ENCODE results near the gene SLC39A11. TPM values are rescaled to one million over a fixed set of nuclear protein-coding genes. Genes with fewer than 3 reads are reported as not detected.

SLC39A11 gene
- total and polyA plus RNA-seq, 4 donors, result 18.9 to 44.9 (median 28.2) TPM

DNA sequence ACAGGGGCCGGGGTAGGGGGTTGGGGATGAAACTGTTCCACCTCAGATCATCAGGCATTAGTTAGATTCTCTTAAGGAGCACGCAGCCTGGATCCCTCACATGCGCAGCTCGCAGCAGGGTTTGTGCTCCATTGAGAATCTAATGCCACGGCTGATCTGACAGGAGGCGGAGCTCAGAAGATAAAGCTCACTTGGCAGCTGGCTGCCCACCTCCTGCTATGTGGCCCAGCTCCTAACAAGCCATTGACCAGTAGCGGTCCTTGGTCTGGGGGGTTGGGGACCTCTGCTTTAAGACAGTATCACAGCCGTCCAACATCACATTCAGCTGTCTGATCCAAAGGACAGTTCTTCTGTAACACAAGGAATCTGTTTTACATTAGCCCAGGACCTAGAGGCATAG lies 62.5 kb downstream of the SLC39A11 start:
- H3K4me1 ChIP-seq (ENCODE audit: control insufficient read depth in 4 of 4, insufficient read depth in 4 of 4, low read length in 3 of 4), result peaks cover 3 to 18% (median 9%) of the 10 kb centered on the region in 4 donors
- no peak overlapping the region for H3K4me3 ChIP-seq (ENCODE audit: low read depth in 1 of 3, low read length in 3 of 3)
- WGBS, result 96% methylated on average over 8 of the region's 8 CpGs
- TF ChIP-seq RAD21 (IDR thresholded peaks at IDR 0.05) (no peak), FOXA1 (IDR thresholded peaks at IDR 0.05) (no peak), SP1 (IDR thresholded peaks at IDR 0.05) (no peak), TAF1 (conservative IDR thresholded peaks at IDR 0.05) (no peak), HNF4A (conservative IDR thresholded peaks at IDR 0.05) (no peak), EGR1 (IDR thresholded peaks at IDR 0.05; ENCODE audit: low read depth in 2 of 2) (no peak), YY1 (IDR thresholded peaks at IDR 0.05) (no peak), FOXA2 (IDR thresholded peaks at IDR 0.05) (no peak)
- TF ChIP-seq, protein P1, sequence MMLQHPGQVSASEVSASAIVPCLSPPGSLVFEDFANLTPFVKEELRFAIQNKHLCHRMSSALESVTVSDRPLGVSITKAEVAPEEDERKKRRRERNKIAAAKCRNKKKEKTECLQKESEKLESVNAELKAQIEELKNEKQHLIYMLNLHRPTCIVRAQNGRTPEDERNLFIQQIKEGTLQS (IDR thresholded peaks at IDR 0.05), result no peak
- H3K27me3 ChIP-seq (ENCODE audit: control insufficient read depth in 4 of 4, insufficient read depth in 4 of 4, low read length in 3 of 4), result no peaks in the 10 kb centered on the region
- H3K36me3 ChIP-seq (ENCODE audit: control insufficient read depth in 4 of 4, insufficient read depth in 3 of 4, low read depth in 1 of 4, low read length in 3 of 4), result no peaks in the 10 kb centered on the region
- no peaks in the 10 kb centered on the region for H3K9me3 ChIP-seq (ENCODE audit: control insufficient read depth in 4 of 4, low read length in 3 of 4)
- DNase-seq (ENCODE audit: low spot score), result no peak
- H3K9ac ChIP-seq (ENCODE audit: low read depth in 1 of 2, low read length in 2 of 2), result no peak overlapping the region
- H3K27ac ChIP-seq (ENCODE audit: low read depth in 1 of 2, low read length in 2 of 2), result no peak overlapping the region

- peaks cover 3 to 18% (median 9%) of the 10 kb centered on the region in 4 donors for H3K4me1 ChIP-seq (ENCODE audit: control insufficient read depth in 4 of 4, insufficient read depth in 4 of 4, low read length in 3 of 4)
- no peaks in the 10 kb centered on the region for H3K27me3 ChIP-seq (ENCODE audit: control insufficient read depth in 4 of 4, insufficient read depth in 4 of 4, low read length in 3 of 4)
- no peak overlapping the region for H3K9ac ChIP-seq (ENCODE audit: low read depth in 1 of 2, low read length in 2 of 2)
- H3K9me3 ChIP-seq (ENCODE audit: control insufficient read depth in 4 of 4, low read length in 3 of 4), result no peaks in the 10 kb centered on the region
- no peak overlapping the region for H3K4me3 ChIP-seq (ENCODE audit: low read depth in 1 of 3, low read length in 3 of 3)
- no peak for DNase-seq (ENCODE audit: low spot score)
- WGBS, result 96% methylated on average over 6 of the region's 6 CpGs
- no peak for TF ChIP-seq FOXA1 (IDR thresholded peaks at IDR 0.05)
- H3K27ac ChIP-seq (ENCODE audit: low read depth in 1 of 2, low read length in 2 of 2), result no peak overlapping the region
- H3K36me3 ChIP-seq (ENCODE audit: control insufficient read depth in 4 of 4, insufficient read depth in 3 of 4, low read depth in 1 of 4, low read length in 3 of 4), result no peaks in the 10 kb centered on the region
These were observed 63.5 kb downstream of the SLC39A11 start for GRCh38 chr17:73029021-73029420.

DNA sequence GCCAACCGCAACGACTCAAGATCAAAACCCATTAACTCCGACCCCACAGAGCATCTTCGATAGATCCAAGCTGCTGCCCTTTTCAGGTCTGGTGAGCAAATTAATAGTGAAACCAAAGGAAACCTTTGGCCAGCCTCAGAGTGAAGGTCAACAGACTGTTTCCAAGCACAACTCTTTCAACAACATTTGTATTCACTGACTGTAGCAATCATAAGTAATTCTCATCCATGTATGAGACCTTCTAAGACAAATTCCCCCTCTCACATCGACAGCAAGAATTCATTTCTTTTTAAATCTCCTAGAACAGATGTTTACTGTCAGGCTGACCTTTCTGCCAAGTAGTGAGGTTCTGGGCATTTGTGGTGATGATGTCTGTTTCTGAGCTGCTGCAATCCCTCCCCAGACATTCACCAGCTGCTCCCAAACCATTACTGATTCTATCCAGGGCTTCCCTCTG lies 64.2 kb downstream of the SLC39A11 start:
- TF ChIP-seq RXRA (IDR thresholded peaks at IDR 0.05), result peak in 1 of 2 donors; percentile 54
- peak; percentile 70 to 73 for TF ChIP-seq HNF4A (conservative IDR thresholded peaks at IDR 0.05)
- peak; percentile 25 for TF ChIP-seq FOXA2 (IDR thresholded peaks at IDR 0.05)
- TF ChIP-seq SP1 (IDR thresholded peaks at IDR 0.05), result peak; percentile 40
- TF ChIP-seq ZBTB33 (IDR thresholded peaks at IDR 0.05), result no peak
- peak in 1 of 2 donors; percentile 24 for TF ChIP-seq RAD21 (IDR thresholded peaks at IDR 0.05)
- TF ChIP-seq FOXA1 (IDR thresholded peaks at IDR 0.05), result no peak
- H3K27ac ChIP-seq (ENCODE audit: low read depth in 1 of 2, low read length in 2 of 2), result peak overlapping the region; percentile 33 to 47
- H3K36me3 ChIP-seq (ENCODE audit: control insufficient read depth in 4 of 4, insufficient read depth in 3 of 4, low read depth in 1 of 4, low read length in 3 of 4), result no peaks in the 10 kb centered on the region
- no peak overlapping the region for H3K4me3 ChIP-seq (ENCODE audit: low read depth in 1 of 3, low read length in 3 of 3)
- H3K4me1 ChIP-seq (ENCODE audit: control insufficient read depth in 4 of 4, insufficient read depth in 4 of 4, low read length in 3 of 4), result peaks cover 3 to 18% (median 9%) of the 10 kb centered on the region in 4 donors
- H3K27me3 ChIP-seq (ENCODE audit: control insufficient read depth in 4 of 4, insufficient read depth in 4 of 4, low read length in 3 of 4), result no peaks in the 10 kb centered on the region
- DNase-seq (ENCODE audit: low spot score), result no peak
- H3K9ac ChIP-seq (ENCODE audit: low read depth in 1 of 2, low read length in 2 of 2), result no peak overlapping the region
- 39% methylated on average over 5 of the region's 5 CpGs for WGBS
- no peaks in the 10 kb centered on the region for H3K9me3 ChIP-seq (ENCODE audit: control insufficient read depth in 4 of 4, low read length in 3 of 4)

GRCh38 chr17:73027130-73027741 lies 65.3 kb downstream of the SLC39A11 start:
- Histone ChIP-seq H3K36me3 (ENCODE audit: control insufficient read depth in 4 of 4, insufficient read depth in 3 of 4, low read depth in 1 of 4, low read length in 3 of 4) (no peaks in the 10 kb centered on the region), H3K27ac (ENCODE audit: low read depth in 1 of 2, low read length in 2 of 2) (no peak overlapping the region), H3K9ac (ENCODE audit: low read depth in 1 of 2, low read length in 2 of 2) (no peak overlapping the region), H3K4me3 (ENCODE audit: low read depth in 1 of 3, low read length in 3 of 3) (no peak overlapping the region), H3K9me3 (ENCODE audit: control insufficient read depth in 4 of 4, low read length in 3 of 4) (no peaks in the 10 kb centered on the region), H3K4me1 (ENCODE audit: control insufficient read depth in 4 of 4, insufficient read depth in 4 of 4, low read length in 3 of 4) (peaks cover 3 to 18% (median 9%) of the 10 kb centered on the region in 4 donors), H3K27me3 (ENCODE audit: control insufficient read depth in 4 of 4, insufficient read depth in 4 of 4, low read length in 3 of 4) (no peaks in the 10 kb centered on the region)
- WGBS, result 95% methylated on average over 7 of the region's 7 CpGs
- no peak for DNase-seq (ENCODE audit: low spot score)
- TF ChIP-seq, protein P2, sequence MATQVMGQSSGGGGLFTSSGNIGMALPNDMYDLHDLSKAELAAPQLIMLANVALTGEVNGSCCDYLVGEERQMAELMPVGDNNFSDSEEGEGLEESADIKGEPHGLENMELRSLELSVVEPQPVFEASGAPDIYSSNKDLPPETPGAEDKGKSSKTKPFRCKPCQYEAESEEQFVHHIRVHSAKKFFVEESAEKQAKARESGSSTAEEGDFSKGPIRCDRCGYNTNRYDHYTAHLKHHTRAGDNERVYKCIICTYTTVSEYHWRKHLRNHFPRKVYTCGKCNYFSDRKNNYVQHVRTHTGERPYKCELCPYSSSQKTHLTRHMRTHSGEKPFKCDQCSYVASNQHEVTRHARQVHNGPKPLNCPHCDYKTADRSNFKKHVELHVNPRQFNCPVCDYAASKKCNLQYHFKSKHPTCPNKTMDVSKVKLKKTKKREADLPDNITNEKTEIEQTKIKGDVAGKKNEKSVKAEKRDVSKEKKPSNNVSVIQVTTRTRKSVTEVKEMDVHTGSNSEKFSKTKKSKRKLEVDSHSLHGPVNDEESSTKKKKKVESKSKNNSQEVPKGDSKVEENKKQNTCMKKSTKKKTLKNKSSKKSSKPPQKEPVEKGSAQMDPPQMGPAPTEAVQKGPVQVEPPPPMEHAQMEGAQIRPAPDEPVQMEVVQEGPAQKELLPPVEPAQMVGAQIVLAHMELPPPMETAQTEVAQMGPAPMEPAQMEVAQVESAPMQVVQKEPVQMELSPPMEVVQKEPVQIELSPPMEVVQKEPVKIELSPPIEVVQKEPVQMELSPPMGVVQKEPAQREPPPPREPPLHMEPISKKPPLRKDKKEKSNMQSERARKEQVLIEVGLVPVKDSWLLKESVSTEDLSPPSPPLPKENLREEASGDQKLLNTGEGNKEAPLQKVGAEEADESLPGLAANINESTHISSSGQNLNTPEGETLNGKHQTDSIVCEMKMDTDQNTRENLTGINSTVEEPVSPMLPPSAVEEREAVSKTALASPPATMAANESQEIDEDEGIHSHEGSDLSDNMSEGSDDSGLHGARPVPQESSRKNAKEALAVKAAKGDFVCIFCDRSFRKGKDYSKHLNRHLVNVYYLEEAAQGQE (IDR thresholded peaks at IDR 0.05), result no peak
- no peak for TF ChIP-seq GABPA (IDR thresholded peaks at IDR 0.05 in 1 of 2, conservative IDR thresholded peaks at IDR 0.05 in 1 of 2)
- TF ChIP-seq JUND (IDR thresholded peaks at IDR 0.05), result no peak
- TF ChIP-seq YY1 (IDR thresholded peaks at IDR 0.05), result no peak
- no peak for TF ChIP-seq RXRA (IDR thresholded peaks at IDR 0.05)
- TF ChIP-seq TAF1 (conservative IDR thresholded peaks at IDR 0.05), result no peak
- no peak for TF ChIP-seq FOXA1 (IDR thresholded peaks at IDR 0.05)
- TF ChIP-seq, protein P1 (IDR thresholded peaks at IDR 0.05), result no peak
- TF ChIP-seq NR2F2 (IDR thresholded peaks at IDR 0.05), result no peak
